PC-3 (cell line): ENCODE data around the gene GABRR1. TPM values are rescaled to one million over a fixed set of nuclear protein-coding genes. Genes with fewer than 3 reads are reported as not detected.

Experiments used
- ATAC-seq: fragments of 200-7000 bp; cut with Tn5 transposase; 2 replicates; pipeline ENCODE4 v1.9.1; 2020; ENCODE audit warnings: mild to moderate bottlenecking, moderate library complexity
- BruUV-seq: library from RNA; stranded (reverse); fragments of 400-500 nt; replicated peaks from 2 replicates; lab custom pipeline; 2021; lab: Mats Ljungman, UMichigan
- CTCF ChIA-PET: fragments of 300-600 bp; sonication (Branson Sonifier 250); formaldehyde crosslinking; loops from one replicate; lab custom pipeline; 2022; ENCODE audit warnings: antibody characterized with exemption; lab: Charles Lee
- POLR2A ChIA-PET: fragments of 300-600 bp; sonication (Branson Sonifier 250); formaldehyde crosslinking; loops from one replicate; lab custom pipeline; 2022; ENCODE audit warnings: antibody characterized with exemption; ENCODE audit not compliant: unreplicated experiment; lab: Charles Lee
- DNase-seq: peaks from one replicate; pipeline ENCODE4 v3.0.0-alpha.2; 2015
- H2AFZ ChIP-seq: fragments of 300-600 bp; sonication (generic); 2 replicates; pipeline ENCODE4 v1.6.0; 2016; ENCODE audit warnings: antibody characterized with exemption, low read length
- H3F3A ChIP-seq: fragments of 300-600 bp; sonication (generic); one replicate; pipeline ENCODE4 v1.6.0; 2017; ENCODE audit warnings: antibody characterized with exemption, low read length, control low read depth, mild to moderate bottlenecking; ENCODE audit not compliant: unreplicated experiment
- H3K27ac ChIP-seq: fragments of 300-600 bp; sonication (generic); 2 replicates; pipeline ENCODE4 v1.5.1; 2016; ENCODE audit warnings: mild to moderate bottlenecking, low read length
- H3K27me3 ChIP-seq: fragments of 300-600 bp; sonication (generic); 2 replicates; pipeline ENCODE4 v1.6.1; 2016; ENCODE audit warnings: low read length, mixed read lengths
- H3K36me3 ChIP-seq: fragments of 300-600 bp; sonication (generic); 2 replicates; pipeline ENCODE4 v1.6.1; 2016; ENCODE audit warnings: low read depth, mixed run types, low read length, mixed read lengths
- H3K4me1 ChIP-seq: fragments of 300-600 bp; sonication (generic); 2 replicates; pipeline ENCODE4 v1.5.1; 2016; ENCODE audit warnings: low read length; ENCODE audit not compliant: insufficient read depth
- H3K4me2 ChIP-seq: fragments of 300-600 bp; sonication (generic); 2 replicates; pipeline ENCODE4 v1.6.0; 2016; ENCODE audit warnings: low read length
- H3K4me3 ChIP-seq: fragments of 300-600 bp; sonication (generic); 2 replicates; pipeline ENCODE4 v1.5.1; 2016; ENCODE audit warnings: mild to moderate bottlenecking, low read length, mixed read lengths
- H3K79me2 ChIP-seq: fragments of 300-600 bp; sonication (generic); 2 replicates; pipeline ENCODE4 v1.6.1; 2017; ENCODE audit warnings: low read length, mixed read lengths
- H3K9ac ChIP-seq: fragments of 300-600 bp; sonication (generic); 2 replicates; pipeline ENCODE4 v1.6.0; 2016; ENCODE audit warnings: mild to moderate bottlenecking, low read length
- H3K9me2 ChIP-seq: fragments of 300-600 bp; sonication (generic); replicated peaks from 2 replicates; pipeline ENCODE4 v1.6.1; 2016; ENCODE audit warnings: mixed run types, low read length, mixed read lengths
- H3K9me3 ChIP-seq: fragments of 300-600 bp; sonication (generic); 2 replicates; pipeline ENCODE4 v1.6.1; 2016; ENCODE audit warnings: low read length, mixed read lengths
- H4K20me1 ChIP-seq: fragments of 300-600 bp; sonication (generic); 2 replicates; pipeline ENCODE4 v1.6.1; 2016; ENCODE audit warnings: low read length, mixed read lengths
- EZH2 ChIP-seq: fragments of 300-600 bp; sonication (generic); IDR thresholded peaks from one replicate; pipeline ENCODE4 v1.6.1; 2017; ENCODE audit warnings: antibody characterized with exemption, mild to moderate bottlenecking, low read length; ENCODE audit not compliant: unreplicated experiment
- EZH2phosphoT487 ChIP-seq: fragments of 300-600 bp; sonication (generic); IDR thresholded peaks from 2 replicates; pipeline ENCODE4 v1.6.1; 2018; ENCODE audit warnings: mild to moderate bottlenecking, antibody characterized with exemption, low read length, borderline replicate concordance
- intact Hi-C: fragments of 100-400 bp; cut with micrococcal nuclease; formaldehyde crosslinking; loops from 2 replicates; pipeline ENCODE4 v1.9.0; 2023
- total RNA-seq: library from RNA; depleted of rRNA; stranded (reverse); fragments of >200 nt; gene quantifications from 2 replicates; pipeline ENCODE4 v1.2.3, GENCODE V29; 2014
- TF ChIP-seq, protein P1 (sequence below): fragments of 300-600 bp; sonication (generic); conservative IDR thresholded peaks from 2 replicates; pipeline ENCODE4 v1.5.1; 2017; ENCODE audit warnings: antibody characterized with exemption, low read depth, mild to moderate bottlenecking, low read length

GABRR1 gene
- total RNA-seq, 1 experiment from 2014 or later: not detected

DNA sequence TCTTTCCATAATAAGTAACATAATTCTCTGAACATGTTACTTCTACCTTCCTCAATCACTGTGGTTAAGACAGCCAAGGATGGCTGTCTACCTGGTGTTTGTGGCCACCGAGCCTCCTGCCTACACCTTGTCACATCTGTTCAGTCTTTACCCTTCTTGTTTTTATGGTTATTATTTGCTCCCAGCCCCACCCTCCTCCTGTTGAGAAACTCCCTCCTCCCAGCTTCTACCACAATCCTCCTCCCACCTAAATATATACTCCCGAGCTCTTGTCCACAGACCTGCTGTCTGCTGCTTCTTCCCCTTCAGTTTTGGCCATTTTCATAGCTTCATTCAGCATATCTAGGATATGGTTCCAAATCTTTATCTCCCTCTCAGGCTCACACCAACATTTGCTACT is 35.7 kb upstream of the GABRR1 start:
- ATAC-seq (no peak), DNase-seq (no peak)
- Histone ChIP-seq H3K27me3 (no peaks in the 10 kb centered on the region), H3K4me2 (no peak overlapping the region), H4K20me1 (no peaks in the 10 kb centered on the region), H3K4me3 (no peak overlapping the region), H3K36me3 (no peaks in the 10 kb centered on the region), H3K9ac (no peak overlapping the region), H3K4me1 (peaks cover 6% of the 10 kb centered on the region; the same call in 1 of the 2 replicates), H3K9me2 (no peaks in the 10 kb centered on the region), H2AFZ (no peak overlapping the region), H3K27ac (no peak overlapping the region), H3K9me3 (no peaks in the 10 kb centered on the region), H3K79me2 (no peaks in the 10 kb centered on the region), H3F3A (no peaks in the 10 kb centered on the region)
- TF ChIP-seq EZH2phosphoT487 (no peak), EZH2 (no peak)
- TF ChIP-seq, protein P1, sequence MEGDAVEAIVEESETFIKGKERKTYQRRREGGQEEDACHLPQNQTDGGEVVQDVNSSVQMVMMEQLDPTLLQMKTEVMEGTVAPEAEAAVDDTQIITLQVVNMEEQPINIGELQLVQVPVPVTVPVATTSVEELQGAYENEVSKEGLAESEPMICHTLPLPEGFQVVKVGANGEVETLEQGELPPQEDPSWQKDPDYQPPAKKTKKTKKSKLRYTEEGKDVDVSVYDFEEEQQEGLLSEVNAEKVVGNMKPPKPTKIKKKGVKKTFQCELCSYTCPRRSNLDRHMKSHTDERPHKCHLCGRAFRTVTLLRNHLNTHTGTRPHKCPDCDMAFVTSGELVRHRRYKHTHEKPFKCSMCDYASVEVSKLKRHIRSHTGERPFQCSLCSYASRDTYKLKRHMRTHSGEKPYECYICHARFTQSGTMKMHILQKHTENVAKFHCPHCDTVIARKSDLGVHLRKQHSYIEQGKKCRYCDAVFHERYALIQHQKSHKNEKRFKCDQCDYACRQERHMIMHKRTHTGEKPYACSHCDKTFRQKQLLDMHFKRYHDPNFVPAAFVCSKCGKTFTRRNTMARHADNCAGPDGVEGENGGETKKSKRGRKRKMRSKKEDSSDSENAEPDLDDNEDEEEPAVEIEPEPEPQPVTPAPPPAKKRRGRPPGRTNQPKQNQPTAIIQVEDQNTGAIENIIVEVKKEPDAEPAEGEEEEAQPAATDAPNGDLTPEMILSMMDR: no peak
- intact Hi-C loops: no loop called here
- ChIA-PET POLR2A (no interaction called here), CTCF (no interaction called here)
- BruUV-seq: no TSS peak

DNA sequence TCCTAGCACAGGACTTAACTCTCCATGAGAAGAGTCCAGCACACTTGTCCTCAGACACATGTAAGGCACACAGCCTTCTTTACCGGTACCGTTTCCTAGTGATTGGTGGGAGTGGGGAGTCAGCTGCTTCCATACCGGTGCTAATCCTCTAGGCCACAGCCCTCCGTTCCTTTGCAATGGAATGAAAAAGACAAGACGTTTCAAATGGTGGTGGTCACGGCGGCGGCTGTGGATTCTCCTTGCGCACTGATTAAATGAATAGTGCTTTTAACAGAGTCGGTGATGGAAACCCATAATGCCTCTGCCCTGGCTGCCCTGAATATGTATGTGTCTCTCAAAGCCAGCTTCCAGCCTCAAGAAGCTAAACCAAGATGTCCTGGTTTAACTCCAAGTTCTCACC is 34.8 kb upstream of the GABRR1 start:
- H3K4me2 ChIP-seq: no peak overlapping the region
- H3K27ac ChIP-seq: no peak overlapping the region

DNA sequence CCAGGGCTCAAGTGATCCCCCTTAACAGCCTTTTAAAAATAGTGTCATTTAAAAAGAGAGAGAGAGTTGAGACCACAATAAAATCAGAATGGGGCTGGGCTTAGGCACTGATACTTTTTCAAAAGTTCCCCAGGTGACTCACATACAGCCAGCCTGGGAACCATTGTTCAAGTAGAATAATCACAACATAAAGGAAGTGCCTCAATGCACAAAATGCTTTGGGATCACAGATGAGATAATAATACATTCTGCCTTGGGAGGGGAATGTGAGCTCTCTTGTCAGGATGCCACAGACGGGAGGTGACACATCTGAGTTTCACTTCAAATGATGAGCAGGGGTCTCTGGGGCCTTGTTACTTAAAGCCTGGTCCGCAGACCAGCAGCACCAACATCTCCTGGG is 34.0 kb upstream of the GABRR1 start:
- Histone ChIP-seq H3K27me3 (no peaks in the 10 kb centered on the region), H3K36me3 (no peaks in the 10 kb centered on the region), H3K27ac (no peak overlapping the region), H2AFZ (no peak overlapping the region), H3K4me1 (peaks cover 6% of the 10 kb centered on the region; the same call in 1 of the 2 replicates), H3K4me2 (no peak overlapping the region), H3K9me3 (no peaks in the 10 kb centered on the region), H3K9me2 (no peaks in the 10 kb centered on the region), H3K9ac (no peak overlapping the region), H3K4me3 (no peak overlapping the region), H4K20me1 (no peaks in the 10 kb centered on the region), H3K79me2 (no peaks in the 10 kb centered on the region), H3F3A (no peaks in the 10 kb centered on the region)
- CTCF ChIA-PET: interaction anchor here (0.6 kb wide), 1 partner anchor 204 kb away, joined by 3 read pairs; no protein-coding TSS in a partner anchor
- ATAC-seq (no peak), DNase-seq (peak; percentile 14)
- BruUV-seq: no TSS peak
- POLR2A ChIA-PET: no interaction called here
- TF ChIP-seq, protein P1: no peak
- intact Hi-C loops: no loop called here

More for the DNA sequence above, 34.8 kb upstream of the GABRR1 start:
- Histone ChIP-seq H3K9me3 (no peaks in the 10 kb centered on the region), H3K9ac (no peak overlapping the region), H3K79me2 (no peaks in the 10 kb centered on the region), H3K36me3 (no peaks in the 10 kb centered on the region), H3K4me3 (no peak overlapping the region), H3K9me2 (no peaks in the 10 kb centered on the region), H2AFZ (no peak overlapping the region), H3F3A (no peaks in the 10 kb centered on the region), H3K4me1 (peaks cover 6% of the 10 kb centered on the region; the same call in 1 of the 2 replicates), H3K27me3 (no peaks in the 10 kb centered on the region), H4K20me1 (no peaks in the 10 kb centered on the region)
- intact Hi-C loops: no loop called here
- no peak for TF ChIP-seq EZH2phosphoT487
- TF ChIP-seq EZH2: no peak
- TF ChIP-seq, protein P1: no peak
- no peak for ATAC-seq
- BruUV-seq: no TSS peak
- DNase-seq: no peak
- ChIA-PET POLR2A (no interaction called here), CTCF (no interaction called here)
